ENCODE results near the gene CSF3R.

CSF3R gene

DNA sequence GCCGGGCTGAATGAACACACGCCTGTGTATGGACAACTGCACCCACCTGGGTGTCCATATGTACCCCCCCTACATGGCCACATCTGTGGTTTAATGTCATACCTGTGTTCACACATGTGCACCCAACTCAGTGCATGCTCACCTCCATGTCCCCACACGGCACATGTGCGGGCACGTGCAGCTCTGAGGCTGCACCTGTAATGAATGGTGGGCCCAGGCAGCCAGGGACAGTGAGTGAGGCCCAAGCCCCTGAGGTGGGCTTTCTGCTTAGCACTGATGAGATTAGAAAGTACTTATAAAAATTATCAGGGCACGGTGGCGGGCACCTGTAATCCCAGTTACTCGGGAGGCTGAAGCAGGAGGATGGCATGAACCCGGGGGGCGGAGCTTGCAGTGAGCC, 42.5 kb upstream of the CSF3R start:
- ChIA-PET POLR2A (no interaction called here), CTCF (interaction anchor here (0.9 to 1.7 kb wide), 2 partner anchors 9 to 910 kb away, joined by 3 to 6 read pairs; no protein-coding TSS in a partner anchor)
- no peak for DNase-seq (ENCODE audit: extremely low spot score)
- TF ChIP-seq CTCF (IDR thresholded peaks at IDR 0.05; ENCODE audit: control extremely low read depth, extremely low read depth, low read depth, missing control alignments): no peak

DNA sequence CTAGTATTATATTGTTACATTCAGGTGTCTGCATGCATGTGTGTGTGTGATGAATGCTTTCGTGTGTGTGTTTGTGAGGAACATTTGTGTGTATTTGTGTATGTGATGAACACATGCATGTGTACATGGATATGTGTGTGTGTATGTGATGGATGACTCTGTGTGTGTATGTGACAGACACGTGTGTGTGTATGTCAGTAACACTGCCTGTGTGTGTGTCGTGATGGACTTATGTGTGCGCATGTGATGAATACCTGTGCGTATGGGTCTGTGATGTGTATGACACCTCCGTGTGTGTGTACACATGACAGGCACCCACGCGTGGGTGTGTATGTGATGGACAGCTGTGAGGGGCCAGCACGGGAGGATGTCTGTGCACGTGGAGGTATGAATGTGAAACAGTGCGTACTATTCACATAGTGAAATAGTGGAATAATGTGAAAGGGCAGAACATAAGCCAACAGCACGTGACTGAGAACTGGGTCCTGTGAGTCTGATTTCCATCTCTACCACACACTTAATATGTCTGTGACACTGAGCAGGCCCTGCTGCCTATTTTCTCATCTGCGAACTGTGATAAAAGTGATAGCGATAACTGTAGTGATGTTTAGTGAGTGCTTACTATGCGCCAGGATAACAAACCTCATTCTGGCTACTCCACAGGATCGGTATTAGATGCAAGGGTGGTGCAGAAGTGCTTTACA, 41.8 kb upstream of the CSF3R start:
- POLR2A ChIA-PET: no interaction called here
- CTCF ChIA-PET: interaction anchor here (1.7 kb wide), 1 partner anchor 9 kb away, joined by 6 read pairs; no protein-coding TSS in a partner anchor
- TF ChIP-seq CTCF (IDR thresholded peaks at IDR 0.05; ENCODE audit: control extremely low read depth, extremely low read depth, low read depth, missing control alignments): no peak
- no peak for DNase-seq (ENCODE audit: extremely low spot score)

DNA sequence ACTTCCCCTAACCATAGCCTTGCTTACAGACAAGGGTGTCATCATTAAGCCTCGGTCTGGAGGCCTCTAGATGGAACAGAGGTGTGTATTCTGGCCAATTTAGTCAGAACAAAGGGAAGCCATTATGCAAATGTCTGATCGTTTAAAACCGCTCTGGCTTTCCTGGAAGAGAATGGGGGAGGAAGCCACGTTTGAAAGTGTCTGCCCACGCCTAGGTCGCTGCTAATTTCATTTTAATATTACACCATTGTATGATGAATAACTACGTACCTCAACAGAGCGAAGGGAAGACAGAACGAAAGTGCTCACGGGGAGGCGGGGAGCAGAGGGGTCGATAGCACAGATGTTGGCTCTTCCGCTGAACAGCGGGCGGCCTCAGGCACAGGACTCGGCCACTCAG, 41.1 kb upstream of the CSF3R start:
- ChIA-PET CTCF (no interaction called here), POLR2A (no interaction called here)

DNA sequence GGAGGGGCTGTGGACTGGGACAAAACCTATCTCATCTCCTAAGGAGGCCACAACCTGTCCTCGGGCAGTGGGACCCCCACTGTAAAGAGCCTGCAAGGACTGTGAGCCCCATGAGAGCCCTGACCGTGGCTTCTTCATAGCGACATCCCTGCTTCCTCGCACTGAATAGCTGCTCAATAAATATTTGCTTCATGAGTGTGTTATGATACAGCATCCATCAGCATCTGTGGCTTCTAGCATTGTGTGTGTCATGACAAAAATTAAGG, 40.5 kb upstream of the CSF3R start:
- TF ChIP-seq CTCF (IDR thresholded peaks at IDR 0.05; ENCODE audit: control extremely low read depth, extremely low read depth, low read depth, missing control alignments): no peak
- no peak for DNase-seq (ENCODE audit: extremely low spot score)
- CTCF ChIA-PET: no interaction called here
- POLR2A ChIA-PET: no interaction called here

More for the DNA sequence above, 41.1 kb upstream of the CSF3R start:
- TF ChIP-seq CTCF (IDR thresholded peaks at IDR 0.05; ENCODE audit: control extremely low read depth, extremely low read depth, low read depth, missing control alignments): no peak
- DNase-seq (ENCODE audit: extremely low spot score): no peak

DNA sequence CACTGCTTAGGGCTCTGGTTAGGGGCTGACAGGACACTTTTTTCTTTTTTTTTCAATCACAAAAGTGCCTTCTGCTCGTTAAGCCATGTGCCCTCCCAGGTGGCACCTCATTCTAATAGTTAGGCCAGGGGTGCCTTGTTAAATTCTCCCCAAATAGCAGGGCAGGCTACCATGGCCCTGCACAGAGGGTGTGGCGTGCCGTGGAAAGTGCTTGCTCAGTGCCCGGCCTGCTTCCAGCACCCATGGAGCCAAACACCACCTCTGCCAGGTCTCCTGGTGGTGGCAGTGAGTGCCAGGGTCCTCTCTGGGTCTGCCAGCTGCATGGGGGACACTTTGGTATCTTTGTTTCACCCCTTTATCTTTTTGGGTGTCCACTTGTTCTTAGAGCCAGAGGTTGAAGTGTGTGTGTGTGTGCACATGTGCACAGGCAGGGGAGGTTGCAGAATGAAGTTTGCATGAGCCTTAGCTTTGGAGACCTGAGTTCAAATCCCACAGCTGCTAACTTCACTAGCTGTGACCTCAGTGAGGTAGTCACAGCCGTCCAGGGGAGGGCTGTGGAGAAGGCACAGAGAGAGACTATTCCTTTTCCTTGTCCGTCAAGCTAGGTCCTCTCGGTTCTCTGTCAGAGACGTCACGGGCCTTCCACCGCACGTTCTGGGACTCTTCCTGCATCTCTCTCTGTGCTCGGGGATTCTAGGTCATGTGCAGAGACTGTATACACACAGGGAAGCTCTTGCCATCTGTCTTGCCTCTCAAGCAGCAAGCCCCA, 39.9 kb upstream of the CSF3R start:
- DNase-seq (ENCODE audit: extremely low spot score): no peak
- ChIA-PET CTCF (no interaction called here), POLR2A (no interaction called here)
- TF ChIP-seq CTCF (IDR thresholded peaks at IDR 0.05; ENCODE audit: control extremely low read depth, extremely low read depth, low read depth, missing control alignments): no peak

DNA sequence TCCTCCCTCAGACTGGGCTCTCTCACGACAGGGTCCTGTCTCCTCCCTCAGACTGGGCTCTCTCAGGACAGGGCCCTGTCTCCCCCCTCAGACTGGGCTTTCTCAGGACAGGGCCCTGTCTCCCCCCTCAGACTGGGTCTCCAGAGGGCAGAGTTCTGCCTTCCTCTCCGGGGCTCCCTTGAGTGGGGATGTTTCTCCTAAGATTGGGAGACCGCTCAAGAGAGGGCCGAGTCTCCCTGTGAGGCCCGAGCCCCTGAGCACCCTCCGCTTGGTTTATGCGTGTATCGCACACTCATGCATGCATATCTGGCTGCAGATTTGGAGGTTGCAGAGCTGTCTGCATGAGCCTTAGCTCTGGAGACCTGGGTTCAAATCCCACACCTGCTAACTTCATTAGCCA, 39.3 kb upstream of the CSF3R start:
- TF ChIP-seq CTCF (IDR thresholded peaks at IDR 0.05; ENCODE audit: control extremely low read depth, extremely low read depth, low read depth, missing control alignments): no peak
- ChIA-PET CTCF (no interaction called here), POLR2A (no interaction called here)
- no peak for DNase-seq (ENCODE audit: extremely low spot score)
